Neural progenitor cell (in vitro differentiated cells): ENCODE measurements around the gene YWHAH.

Source experiments
- CTCF ChIP-seq: fragments of 200-600 bp; sonication (generic); IDR thresholded peaks from 2 replicates; pipeline ENCODE4 v1.5.1; 2017; ENCODE audit warnings: antibody characterized with exemption, mild to moderate bottlenecking
- EZH2 ChIP-seq: fragments of 200-600 bp; sonication (generic); IDR thresholded peaks from 2 replicates; pipeline ENCODE4 v1.6.1; 2017; ENCODE audit warnings: antibody characterized with exemption, mild to moderate bottlenecking, moderate library complexity
- EZH2phosphoT487 ChIP-seq: fragments of 200-600 bp; sonication (generic); IDR thresholded peaks from 2 replicates; pipeline ENCODE4 v1.6.1; 2017; ENCODE audit warnings: antibody characterized with exemption

DNA sequence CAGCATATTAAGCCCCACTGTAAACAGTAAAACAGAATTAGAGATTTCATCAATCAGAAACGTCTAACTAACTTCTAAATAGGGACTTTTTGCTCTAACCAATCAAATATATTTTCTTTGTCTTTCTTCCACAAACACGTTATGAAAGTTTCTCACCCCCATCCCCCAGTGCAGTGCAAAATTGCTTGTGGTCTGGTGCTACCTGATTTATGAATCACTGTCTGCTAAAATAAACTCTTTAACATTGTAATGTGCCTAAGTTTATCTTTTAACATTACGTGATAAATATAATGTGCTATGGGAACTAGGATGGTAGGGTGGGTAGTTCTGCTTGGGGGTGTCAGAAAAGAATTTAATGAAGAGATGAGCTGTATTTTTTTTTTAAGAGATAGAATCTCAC is 51.5 kb downstream of the YWHAH start:
- TF ChIP-seq EZH2: no peak
- TF ChIP-seq EZH2phosphoT487: no peak
- no peak for TF ChIP-seq CTCF
